Activated naive CD4-positive, alpha-beta T cell treated with anti-CD3 and anti-CD28 coated beads, Interleukin-2, amount 50 U/mL, for 72 hours (primary cell): ENCODE results near the gene CTSZ. TPM values are rescaled to one million over a fixed set of nuclear protein-coding genes. Genes with fewer than 3 reads are reported as not detected.
"Not testable (repeated sequence)": the region's sequence is repeated elsewhere in the genome, so short reads cannot be mapped to it uniquely, and the experiment has no call there.

ENCODE experiments used
- ATAC-seq, 2 donors: fragments of 150-1000 bp; cut with Tn5 transposase; 2 replicates each; pipeline ENCODE4 v1.10.0; 2021; ENCODE audit warnings: mild to moderate bottlenecking in 2 of 2, moderate library complexity in 2 of 2
- DNase-seq, 2 donors: peaks; one replicate each; pipeline ENCODE4 v3.0.0; 2021 to 2022; ENCODE audit warnings: low spot score in 2 of 2
- H3K27ac Mint-ChIP-seq, 2 donors: one replicate each; pipeline ENCODE4 v1.8.0; 2022; ENCODE audit warnings: mild to moderate bottlenecking in 2 of 2, mixed read lengths in 2 of 2
- H3K36me3 Mint-ChIP-seq, 2 donors: one replicate each; pipeline ENCODE4 v1.8.0; 2022; ENCODE audit warnings: mixed read lengths in 2 of 2
- H3K9me3 Mint-ChIP-seq, 2 donors: one replicate each; pipeline ENCODE4 v1.8.0; 2022; ENCODE audit warnings: mixed read lengths in 2 of 2
- total RNA-seq, 2 donors: library from RNA; stranded (reverse); gene quantifications; one replicate each; pipeline ENCODE4 v1.2.3, GENCODE V29; 2022

CTSZ gene
- total RNA-seq, 2 donors from 2014 or later: 36.3 to 37.1 TPM

DNA sequence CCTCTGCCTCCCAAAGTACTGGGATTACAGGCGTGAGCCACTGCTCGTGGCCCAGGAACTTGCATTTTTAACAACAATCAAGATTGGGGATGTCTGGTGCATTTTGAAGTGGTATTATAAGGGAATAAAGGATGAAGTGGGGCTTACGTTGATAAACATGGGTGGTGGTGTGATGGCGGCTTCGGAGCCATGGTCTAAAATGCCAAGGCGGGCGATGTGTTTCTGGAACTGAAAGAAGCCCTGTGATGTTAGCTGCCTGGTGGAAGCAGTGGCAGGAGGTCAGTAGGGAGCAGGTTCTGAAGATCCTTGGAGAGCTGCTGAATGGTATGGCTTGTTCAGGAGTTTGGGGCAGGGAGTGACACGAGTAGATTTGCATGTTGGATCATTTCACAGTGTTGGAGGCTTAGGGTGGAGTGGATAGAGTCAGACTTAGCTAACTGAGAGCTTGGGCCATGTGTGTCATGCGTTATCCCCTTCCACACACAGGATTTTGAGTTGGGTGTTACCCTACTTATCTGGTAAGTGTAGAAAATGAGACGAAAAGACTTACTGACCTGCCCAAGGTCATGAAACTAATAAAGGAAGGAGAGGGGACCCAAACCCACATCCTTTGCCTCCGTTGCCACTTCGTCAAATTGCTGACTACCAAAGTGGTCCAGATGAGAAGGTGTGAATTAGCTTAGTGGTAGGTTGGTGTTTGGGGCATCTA is 24.5 kb downstream of the CTSZ start:
- peak overlapping the region; percentile 77 to 88 for H3K27ac Mint-ChIP-seq
- DNase-seq: no peak
- H3K36me3 Mint-ChIP-seq: peaks cover 14 to 25% of the 10 kb centered on the region in 2 donors
- no peaks in the 10 kb centered on the region for H3K9me3 Mint-ChIP-seq
- ATAC-seq: no peak

DNA sequence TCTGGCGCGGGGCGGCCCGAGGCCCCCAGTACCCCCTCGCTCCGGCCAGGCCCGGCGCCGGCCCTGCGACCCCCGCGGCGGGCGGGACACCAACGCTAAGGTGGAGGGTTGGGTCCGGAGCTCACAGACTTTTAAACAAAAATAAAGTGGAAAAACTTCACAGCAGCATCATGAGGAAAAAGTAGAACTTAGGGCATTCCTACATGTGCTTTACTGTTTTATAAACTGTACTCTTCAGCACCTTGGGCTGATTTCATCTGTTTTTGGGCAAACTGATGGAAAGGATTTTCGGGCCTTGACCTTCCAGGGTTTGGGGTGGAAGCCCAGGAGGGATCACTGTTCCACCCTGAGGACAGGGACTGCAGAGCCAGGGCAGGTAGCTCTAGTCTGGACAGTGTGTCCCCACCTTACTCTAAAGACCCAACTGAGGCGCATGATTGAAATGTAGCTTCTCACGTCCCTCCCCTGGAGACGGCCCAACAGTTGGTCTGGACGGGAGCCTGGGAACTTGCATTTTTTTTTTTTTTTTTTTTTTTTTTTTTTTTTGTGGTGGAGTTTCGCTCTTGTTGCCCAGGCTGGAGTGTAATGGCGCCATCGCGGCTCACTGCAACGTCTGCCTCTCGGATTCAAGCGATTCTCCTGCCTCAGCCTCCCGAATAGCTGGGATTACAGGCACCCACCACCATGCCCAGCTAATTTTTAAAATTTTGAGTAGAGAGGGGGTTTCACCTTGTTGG is 25.3 kb downstream of the CTSZ start:
- Mint-ChIP-seq H3K36me3 (peaks cover 9 to 18% of the 10 kb centered on the region in 2 donors), H3K27ac (peak overlapping the region; percentile 77 to 90), H3K9me3 (peaks cover 0 to 1% of the 10 kb centered on the region in 2 donors)
- ATAC-seq (peak in 1 of 2 donors; percentile 15), DNase-seq (no peak)

DNA sequence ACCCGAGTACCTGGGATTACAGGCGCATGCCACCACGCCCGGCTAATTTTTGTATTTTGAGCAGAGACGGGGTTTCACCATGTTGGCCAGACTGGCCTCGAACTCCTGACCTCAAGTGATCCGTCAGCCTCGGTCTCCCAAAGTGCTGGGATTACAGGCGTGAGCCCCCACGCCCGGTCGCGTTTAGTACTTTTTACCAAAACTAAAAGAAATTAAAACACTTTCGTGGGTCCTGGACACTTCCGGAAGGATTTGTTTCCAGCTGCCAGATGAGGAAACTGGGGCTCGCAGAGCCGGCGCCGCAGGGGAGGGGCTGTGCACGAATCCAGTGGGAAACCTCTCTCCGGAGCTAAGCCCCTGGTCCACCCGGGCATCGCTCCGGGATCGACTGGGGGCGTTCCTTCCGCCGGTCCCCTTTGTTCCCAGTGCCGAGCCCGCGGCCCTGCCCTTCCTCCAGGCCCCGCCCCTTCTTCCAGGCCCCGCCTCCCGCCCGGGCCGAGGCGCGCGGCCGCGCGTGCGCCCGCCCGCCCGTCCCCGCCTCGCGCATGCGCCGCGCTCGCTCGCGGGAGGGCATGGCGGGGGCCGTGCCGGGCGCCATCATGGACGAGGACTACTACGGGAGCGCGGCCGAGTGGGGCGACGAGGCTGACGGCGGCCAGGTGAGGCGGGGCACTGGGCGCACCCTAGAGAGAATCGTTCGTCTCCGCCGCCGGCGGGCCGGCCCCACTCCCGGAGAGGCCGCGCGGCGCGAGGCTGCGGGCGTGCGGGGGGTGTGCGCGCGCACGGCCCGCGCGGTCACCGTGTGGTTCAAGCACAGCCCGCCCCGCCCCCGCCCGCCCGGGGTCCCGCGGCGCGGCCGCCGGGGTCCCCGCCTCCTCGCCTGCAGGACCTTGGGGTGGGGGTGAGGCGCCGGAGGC is 26.1 kb downstream of the CTSZ start, which contains the start of gene NELFCD:
Gene NELFCD, plus strand, starts transcription at position 546 of the 917 bp plus-strand sequence. Its CDS starts 54 bp downstream, at position 600.
- ATAC-seq: peak; percentile 85 to 92
- H3K36me3 Mint-ChIP-seq: peaks cover 7 to 14% of the 10 kb centered on the region in 2 donors

DNA sequence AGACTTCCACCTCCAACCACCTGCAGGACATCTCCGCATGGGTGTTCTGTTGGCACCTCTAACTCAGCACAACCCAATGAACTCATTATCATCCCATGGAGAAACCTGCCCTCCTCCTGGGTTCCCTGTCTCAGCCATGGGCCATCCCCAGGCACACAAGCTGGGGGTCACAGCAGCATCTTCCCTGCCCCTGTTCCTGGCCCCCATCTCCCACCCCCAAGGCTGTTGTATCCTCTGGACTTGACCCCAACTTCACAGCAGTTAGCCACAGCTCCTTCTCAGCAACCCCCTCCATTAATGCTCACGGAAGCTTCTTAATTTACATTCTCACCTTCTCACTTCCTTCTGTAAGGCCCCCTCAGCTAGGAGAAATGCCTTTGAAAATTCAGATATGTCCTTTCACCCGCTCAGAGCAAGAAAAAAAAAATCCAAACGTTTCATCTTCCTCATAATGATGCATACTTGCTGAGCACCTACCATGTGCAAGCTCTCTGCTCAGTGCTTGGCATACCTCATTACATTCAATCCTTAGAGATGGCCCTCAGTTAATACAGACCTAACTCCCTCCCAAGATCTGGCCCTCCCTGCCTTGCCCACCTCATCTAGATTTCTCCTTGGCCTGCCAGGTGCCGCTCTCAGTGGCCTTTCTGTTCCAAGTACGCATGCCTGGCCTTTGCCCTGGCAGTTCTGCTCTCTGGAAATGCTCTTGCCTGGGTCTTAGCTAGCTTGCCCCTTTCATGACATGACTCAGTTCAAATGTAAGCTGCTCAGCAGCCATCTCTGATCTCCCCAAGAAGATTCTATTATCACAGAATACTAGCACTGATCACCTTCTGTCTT is 28.5 kb downstream of the CTSZ start:
- Mint-ChIP-seq H3K9me3 (peaks cover 6 to 8% of the 10 kb centered on the region in 2 donors), H3K36me3 (peaks cover 7 to 20% of the 10 kb centered on the region in 2 donors), H3K27ac (no peak overlapping the region)
- DNase-seq (no peak), ATAC-seq (no peak)

More for the DNA sequence above, 26.1 kb downstream of the CTSZ start, which contains the start of gene NELFCD:
- peaks cover 3 to 4% of the 10 kb centered on the region in 2 donors for H3K9me3 Mint-ChIP-seq
- peak within 1 kb of the TSS; percentile 86 to 90 for H3K27ac Mint-ChIP-seq
- peak; percentile 92 for DNase-seq

DNA sequence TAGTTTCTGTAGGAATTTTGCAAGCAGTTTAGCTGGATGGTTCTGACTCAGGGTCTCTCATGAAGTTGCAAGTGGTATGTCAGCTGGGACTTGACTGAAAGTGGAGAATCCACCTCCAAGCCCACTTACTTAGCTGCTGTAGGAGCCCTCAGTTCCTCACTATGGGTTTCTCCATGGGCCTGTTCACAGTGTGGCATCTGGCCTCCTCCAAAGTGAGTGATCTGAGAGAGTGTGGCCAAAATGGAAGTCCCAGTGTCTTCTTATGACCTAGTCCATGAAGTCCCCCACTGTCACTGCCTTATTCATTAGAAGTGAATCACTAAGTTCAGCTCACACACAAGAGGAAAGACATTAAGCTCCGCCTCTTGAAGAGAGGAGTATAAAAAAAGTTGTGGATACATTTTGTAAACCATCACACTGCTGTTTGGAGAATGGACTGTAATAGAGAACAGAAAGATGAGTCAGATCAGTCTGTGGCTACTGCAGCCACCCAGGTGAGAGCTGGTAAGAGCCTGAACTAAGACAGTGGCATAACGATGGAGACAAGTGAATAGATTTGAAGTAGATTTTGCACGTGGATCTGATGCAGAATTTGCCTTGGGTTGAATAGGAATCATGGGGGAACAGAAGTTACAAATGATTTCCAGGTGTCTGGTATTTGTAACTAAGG is 30.9 kb downstream of the CTSZ start:
- DNase-seq (no peak), ATAC-seq (peak in 1 of 2 donors; percentile 39)
- peaks cover 6 to 8% of the 10 kb centered on the region in 2 donors for H3K9me3 Mint-ChIP-seq
- H3K36me3 Mint-ChIP-seq: peaks cover 0 to 10% of the 10 kb centered on the region in 2 donors
- no peak overlapping the region for H3K27ac Mint-ChIP-seq

DNA sequence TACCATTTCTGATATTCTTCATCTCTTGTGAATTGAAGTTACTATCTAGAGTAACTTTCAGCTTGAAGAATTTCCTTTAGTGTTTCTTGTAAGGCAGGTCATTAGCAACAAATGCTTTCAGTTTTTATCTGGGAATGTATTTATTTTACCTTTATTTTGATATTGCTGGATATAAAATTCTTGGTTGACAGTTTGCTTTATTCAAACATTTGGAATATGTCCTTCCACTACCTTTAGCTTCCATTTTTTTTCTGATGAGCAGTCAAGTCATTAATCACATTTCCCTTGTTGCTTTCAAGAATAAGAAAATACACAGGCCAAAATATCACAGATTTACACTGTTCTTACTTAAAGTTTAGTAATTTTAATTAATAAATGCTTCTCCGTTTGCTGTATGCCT is 31.7 kb downstream of the CTSZ start:
- H3K36me3 Mint-ChIP-seq: peaks cover 0 to 10% of the 10 kb centered on the region in 2 donors
- H3K27ac Mint-ChIP-seq: no peak overlapping the region
- peaks cover 6 to 8% of the 10 kb centered on the region in 2 donors for H3K9me3 Mint-ChIP-seq
- no peak for DNase-seq
- no peak for ATAC-seq

DNA sequence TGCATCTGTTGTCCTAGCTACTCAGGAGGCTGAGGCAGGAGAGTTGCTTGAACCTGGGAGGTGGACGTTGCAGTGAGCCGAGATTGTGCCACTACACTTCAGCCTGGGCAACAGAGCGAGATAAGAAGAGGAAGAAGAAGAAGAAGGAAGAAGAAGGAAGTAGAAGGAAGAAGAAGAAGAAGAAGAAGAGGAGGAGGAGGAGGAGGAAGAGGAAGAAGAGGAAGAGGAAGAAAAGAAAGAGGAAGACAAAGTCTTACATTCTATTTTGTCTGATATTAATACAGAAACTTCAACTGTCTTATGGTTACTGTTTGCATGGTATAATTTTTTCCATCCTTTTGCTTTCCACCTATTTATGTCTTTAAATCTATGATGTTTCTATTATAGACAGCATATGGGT is 33.2 kb downstream of the CTSZ start:
- no peak for ATAC-seq
- Mint-ChIP-seq H3K27ac (no peak overlapping the region), H3K9me3 (peaks cover 6 to 8% of the 10 kb centered on the region in 2 donors), H3K36me3 (peaks cover 0 to 10% of the 10 kb centered on the region in 2 donors)
- DNase-seq: no peak

DNA sequence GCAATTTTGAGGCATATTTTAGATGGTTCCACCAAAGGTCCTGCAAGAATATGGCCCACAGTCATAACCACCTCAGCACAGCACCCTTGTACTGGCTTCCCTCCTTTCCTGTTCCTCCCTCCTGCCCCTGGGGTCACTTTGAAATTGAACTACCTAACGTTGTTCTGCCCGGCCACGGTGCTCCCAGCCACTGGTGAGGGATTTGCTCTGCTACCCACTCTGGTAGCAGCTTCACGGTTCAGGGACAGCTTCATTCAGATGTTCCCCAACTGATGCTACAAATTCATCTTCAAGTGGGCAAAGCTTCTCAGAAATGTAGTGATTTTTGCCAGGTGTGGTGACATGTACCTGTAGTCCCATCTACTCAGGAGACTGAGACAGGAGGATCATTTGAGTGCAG is 33.9 kb downstream of the CTSZ start:
- ATAC-seq: no peak
- Mint-ChIP-seq H3K27ac (no peak overlapping the region), H3K9me3 (peaks cover 6 to 8% of the 10 kb centered on the region in 2 donors), H3K36me3 (peaks cover 0 to 10% of the 10 kb centered on the region in 2 donors)
- no peak for DNase-seq

DNA sequence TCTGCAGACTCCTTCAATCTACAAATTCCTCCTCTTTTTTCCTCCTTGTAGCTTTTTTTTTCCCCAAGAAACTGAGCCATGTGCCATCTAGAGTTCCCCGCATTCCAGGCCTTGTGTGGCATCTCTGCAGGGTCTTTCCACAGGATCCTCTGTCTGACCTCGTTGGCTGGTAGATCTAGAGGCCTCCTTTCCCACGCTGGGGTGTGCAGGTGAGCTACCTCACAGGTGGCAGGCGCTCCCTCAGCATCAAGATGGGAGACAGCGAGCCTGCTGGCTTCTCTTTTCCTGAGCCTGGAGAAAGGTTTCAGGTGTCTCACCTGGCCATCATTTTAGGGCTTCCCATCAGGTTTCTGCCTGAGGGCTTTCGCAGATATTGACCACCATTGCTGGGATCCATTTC is 35.6 kb downstream of the CTSZ start:
- Mint-ChIP-seq H3K27ac (no peak overlapping the region), H3K9me3 (peaks cover 4 to 8% of the 10 kb centered on the region in 2 donors), H3K36me3 (peaks cover 0 to 10% of the 10 kb centered on the region in 2 donors)
- no peak for DNase-seq
- ATAC-seq: no peak

DNA sequence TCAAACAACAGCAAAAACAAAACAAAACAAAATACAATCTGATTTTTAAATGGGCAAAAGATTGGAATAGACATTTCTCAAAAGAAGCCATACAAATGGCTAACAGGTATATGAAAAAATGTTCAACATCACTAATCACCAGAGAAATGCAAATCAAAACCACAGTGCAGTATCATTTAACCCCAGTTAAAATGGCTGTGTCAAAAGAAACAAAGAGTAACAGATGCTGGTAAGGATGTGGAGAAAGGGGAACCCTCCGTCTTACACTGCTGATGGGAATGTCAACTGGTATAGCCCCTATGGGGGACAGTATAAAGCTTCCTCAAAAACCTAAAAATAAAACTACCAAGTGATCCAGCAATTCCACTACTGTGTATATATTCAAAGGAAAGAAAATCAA is 36.9 kb downstream of the CTSZ start:
- Mint-ChIP-seq H3K36me3 (peaks cover 0 to 3% of the 10 kb centered on the region in 2 donors), H3K27ac (no peak overlapping the region), H3K9me3 (peaks cover 0 to 4% of the 10 kb centered on the region in 2 donors)
- ATAC-seq: no peak
- DNase-seq: no peak

DNA sequence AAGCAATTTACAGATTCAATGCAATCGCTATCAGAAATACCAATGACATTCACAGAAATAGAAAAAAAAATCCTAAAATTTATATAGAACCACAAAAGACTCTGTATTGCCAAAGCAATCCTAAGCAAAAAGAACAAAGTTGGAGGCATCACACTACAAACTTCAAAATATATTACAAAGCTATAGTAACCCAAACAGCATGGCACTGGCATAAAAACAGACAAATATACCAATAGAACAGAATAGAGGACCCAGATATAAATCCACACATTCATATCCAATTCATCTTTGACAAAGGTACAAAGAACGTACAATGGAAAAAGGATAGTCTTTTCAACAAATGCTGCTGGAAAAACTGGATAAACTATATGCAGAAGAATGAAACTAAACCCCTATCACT is 37.6 kb downstream of the CTSZ start:
- H3K9me3 Mint-ChIP-seq: peaks cover 0 to 4% of the 10 kb centered on the region in 2 donors
- no peak for ATAC-seq
- H3K36me3 Mint-ChIP-seq: no peaks in the 10 kb centered on the region
- no peak for DNase-seq
- no peak overlapping the region for H3K27ac Mint-ChIP-seq

DNA sequence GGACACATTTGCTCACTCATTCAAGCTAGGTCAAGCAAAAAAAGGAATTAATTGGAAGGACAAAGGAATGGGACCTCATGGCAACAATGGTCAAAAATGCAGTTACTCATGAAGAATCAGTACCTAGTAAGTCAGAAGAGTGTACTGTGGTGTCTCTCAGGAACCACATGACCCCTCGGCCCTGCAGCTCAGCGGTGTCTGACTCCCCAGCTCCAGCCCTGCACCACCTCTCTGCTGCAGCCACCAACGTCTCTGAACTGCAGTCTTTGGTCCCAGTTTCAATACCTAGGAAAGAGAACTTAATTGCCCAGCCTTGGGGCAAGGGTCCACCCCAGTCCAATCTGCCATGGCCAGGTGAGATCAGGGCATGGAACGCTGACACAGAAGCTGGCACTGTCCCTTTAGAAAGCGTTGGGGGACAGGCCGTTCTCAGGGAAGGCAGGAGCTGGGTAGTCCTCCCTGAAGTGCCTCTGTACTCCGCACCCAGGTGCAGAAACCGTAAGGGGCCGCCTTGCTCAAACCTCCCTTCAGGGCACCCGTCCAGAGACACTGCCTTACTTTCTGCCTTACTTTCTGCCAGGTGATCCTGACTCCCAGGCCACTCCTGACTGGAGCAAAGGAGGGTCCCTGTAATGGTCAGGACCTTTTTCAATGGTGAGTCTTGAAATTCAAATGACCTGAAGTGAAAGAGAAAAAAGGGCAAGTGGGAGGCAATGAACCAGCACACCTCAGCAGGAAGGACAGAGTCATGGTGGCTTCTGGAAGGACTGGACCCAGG is 39.2 kb downstream of the CTSZ start:
- no peaks in the 10 kb centered on the region for H3K9me3 Mint-ChIP-seq

DNA sequence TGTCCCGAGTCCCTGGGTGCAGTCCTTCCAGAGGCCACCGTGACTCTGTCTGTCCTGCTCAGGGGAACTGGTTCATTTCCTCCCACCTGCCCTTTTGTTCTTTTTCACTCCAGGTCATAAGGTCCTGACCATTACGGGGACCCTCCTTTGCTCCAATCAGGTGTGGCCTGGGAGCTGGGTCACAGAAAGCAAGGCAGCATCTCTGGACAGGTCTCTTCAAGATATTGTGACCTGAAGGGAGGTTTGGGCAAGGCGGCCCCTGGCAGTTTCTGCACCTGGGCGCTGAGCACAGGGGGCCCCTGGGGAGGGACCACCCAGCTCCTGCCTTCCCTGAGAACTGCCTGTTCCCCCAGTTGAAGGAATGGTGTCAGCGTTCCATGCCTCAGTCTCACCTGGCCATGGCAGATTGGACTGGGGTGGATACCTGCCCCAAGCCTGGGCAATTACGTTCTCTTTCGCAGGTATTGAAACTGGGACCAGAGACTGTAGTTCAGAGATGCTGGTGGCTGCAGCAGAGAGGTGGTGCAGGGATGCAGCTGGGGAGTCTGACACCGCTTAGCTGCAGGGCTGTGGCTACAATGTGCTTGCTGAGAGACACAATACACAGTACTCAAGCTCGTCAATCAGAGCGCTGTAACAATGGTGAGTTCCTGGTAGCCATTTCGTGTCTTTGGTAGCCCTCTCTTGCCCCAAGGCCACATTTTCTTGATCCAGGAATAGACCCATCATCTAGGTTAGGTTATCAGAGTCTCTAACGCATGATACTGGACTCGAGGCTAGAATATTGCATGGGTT is 41.6 kb downstream of the CTSZ start:
- DNase-seq (no peak), ATAC-seq (no peak)
- Mint-ChIP-seq H3K36me3 (no peaks in the 10 kb centered on the region), H3K9me3 (no peaks in the 10 kb centered on the region), H3K27ac (no peak overlapping the region)

More for the DNA sequence above, 39.2 kb downstream of the CTSZ start:
- Mint-ChIP-seq H3K36me3 (no peaks in the 10 kb centered on the region), H3K27ac (no peak overlapping the region)
- ATAC-seq: no peak
- DNase-seq: no peak

DNA sequence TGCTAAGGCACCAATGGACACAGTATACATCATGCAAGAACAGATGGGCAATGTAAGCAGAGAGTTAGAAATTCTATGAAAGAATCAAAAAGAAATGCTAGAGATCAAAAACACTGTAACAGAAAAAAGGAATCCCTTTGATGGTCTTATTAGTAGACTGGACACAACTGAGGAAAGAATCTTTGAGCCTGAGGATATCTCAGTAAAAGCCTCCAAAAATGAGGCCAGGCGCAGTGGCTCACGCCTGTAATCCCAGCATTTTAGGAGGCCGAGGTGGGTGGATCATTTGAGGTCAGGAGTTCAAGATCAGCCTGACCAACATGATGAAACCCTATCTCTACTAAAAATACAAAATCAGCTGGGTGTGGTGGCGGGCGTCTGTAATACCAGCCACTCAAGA is 43.1 kb downstream of the CTSZ start:
- H3K36me3 Mint-ChIP-seq, H3K9me3 Mint-ChIP-seq, ATAC-seq, H3K27ac Mint-ChIP-seq, DNase-seq: not testable (repeated sequence)
